Measurements from ENCODE around the gene LRFN2.

DNA sequence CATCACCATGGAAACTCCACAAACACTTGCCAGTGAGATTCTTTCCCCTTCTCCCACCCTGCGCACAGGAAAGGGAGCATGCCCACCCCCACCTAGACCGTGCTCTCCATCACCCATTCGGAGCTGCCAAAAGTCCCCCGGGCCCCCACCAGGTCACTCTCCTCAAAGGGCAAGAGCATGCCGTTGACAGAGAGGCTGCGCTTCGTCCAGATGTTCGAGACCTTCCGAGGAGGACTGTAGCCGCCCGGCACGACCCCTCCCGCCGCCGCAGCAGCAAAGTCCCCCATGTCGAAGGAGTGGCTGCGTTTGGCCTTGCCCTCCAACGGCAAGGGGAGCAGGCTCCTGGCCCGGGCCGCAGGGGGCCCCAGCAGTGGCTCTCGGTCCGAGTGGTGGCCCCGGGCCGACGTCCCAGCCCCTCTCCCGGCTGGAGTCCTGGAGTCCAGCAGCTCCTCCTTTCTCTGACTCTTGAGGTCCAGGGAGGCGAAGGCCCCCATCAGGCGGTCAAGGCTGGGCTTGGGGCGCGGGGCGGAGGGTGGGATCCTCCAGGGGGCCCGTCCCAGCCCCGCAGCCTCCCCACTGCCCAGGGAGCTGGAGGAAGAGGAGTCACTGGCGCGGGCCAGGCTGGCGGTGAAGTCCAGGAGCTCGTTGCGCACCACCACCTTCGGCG is 195.2 kb downstream of the LRFN2 start:
- TF ChIP-seq, protein P1, sequence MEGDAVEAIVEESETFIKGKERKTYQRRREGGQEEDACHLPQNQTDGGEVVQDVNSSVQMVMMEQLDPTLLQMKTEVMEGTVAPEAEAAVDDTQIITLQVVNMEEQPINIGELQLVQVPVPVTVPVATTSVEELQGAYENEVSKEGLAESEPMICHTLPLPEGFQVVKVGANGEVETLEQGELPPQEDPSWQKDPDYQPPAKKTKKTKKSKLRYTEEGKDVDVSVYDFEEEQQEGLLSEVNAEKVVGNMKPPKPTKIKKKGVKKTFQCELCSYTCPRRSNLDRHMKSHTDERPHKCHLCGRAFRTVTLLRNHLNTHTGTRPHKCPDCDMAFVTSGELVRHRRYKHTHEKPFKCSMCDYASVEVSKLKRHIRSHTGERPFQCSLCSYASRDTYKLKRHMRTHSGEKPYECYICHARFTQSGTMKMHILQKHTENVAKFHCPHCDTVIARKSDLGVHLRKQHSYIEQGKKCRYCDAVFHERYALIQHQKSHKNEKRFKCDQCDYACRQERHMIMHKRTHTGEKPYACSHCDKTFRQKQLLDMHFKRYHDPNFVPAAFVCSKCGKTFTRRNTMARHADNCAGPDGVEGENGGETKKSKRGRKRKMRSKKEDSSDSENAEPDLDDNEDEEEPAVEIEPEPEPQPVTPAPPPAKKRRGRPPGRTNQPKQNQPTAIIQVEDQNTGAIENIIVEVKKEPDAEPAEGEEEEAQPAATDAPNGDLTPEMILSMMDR (IDR thresholded peaks at IDR 0.05): no peak
- no peak for TF ChIP-seq POLR2A (IDR thresholded peaks at IDR 0.05)
